Measurements from ENCODE around the gene MRPL32.

DNA sequence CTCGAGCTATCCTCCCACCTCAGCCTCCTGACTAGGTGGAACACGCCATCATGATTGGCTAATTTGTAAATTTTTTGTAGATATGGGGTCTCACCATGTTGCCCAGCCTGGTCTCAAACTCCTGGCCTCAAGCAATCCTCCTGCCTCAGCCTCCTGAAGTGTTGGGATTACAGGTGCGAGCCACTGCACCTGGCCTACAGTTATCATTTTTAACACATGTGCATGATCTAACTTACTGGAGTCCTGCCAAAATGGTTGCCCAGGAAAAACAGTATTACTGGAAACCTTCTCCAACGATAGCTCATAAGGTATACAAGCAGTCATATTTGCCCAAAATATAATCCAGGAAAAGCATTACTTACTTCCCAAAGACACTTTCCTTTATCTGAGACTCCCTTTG, 20.2 kb downstream of the MRPL32 start:
- TF ChIP-seq EGR1 (IDR thresholded peaks at IDR 0.05): no peak
- TF ChIP-seq TCF12 (IDR thresholded peaks at IDR 0.05; ENCODE audit: low read depth): no peak
- no peak for TF ChIP-seq CREB1 (IDR thresholded peaks at IDR 0.05; ENCODE audit: low read depth)
- TF ChIP-seq TEAD4 (IDR thresholded peaks at IDR 0.05): no peak
- TF ChIP-seq, protein P1, sequence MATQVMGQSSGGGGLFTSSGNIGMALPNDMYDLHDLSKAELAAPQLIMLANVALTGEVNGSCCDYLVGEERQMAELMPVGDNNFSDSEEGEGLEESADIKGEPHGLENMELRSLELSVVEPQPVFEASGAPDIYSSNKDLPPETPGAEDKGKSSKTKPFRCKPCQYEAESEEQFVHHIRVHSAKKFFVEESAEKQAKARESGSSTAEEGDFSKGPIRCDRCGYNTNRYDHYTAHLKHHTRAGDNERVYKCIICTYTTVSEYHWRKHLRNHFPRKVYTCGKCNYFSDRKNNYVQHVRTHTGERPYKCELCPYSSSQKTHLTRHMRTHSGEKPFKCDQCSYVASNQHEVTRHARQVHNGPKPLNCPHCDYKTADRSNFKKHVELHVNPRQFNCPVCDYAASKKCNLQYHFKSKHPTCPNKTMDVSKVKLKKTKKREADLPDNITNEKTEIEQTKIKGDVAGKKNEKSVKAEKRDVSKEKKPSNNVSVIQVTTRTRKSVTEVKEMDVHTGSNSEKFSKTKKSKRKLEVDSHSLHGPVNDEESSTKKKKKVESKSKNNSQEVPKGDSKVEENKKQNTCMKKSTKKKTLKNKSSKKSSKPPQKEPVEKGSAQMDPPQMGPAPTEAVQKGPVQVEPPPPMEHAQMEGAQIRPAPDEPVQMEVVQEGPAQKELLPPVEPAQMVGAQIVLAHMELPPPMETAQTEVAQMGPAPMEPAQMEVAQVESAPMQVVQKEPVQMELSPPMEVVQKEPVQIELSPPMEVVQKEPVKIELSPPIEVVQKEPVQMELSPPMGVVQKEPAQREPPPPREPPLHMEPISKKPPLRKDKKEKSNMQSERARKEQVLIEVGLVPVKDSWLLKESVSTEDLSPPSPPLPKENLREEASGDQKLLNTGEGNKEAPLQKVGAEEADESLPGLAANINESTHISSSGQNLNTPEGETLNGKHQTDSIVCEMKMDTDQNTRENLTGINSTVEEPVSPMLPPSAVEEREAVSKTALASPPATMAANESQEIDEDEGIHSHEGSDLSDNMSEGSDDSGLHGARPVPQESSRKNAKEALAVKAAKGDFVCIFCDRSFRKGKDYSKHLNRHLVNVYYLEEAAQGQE (IDR thresholded peaks at IDR 0.05; ENCODE audit: low read depth): no peak
- TF ChIP-seq EP300 (IDR thresholded peaks at IDR 0.05; ENCODE audit: borderline replicate concordance): no peak
- no peak for TF ChIP-seq FOXM1 (IDR thresholded peaks at IDR 0.05; ENCODE audit: borderline replicate concordance, low read depth)
- no peak for TF ChIP-seq ZBTB7A (IDR thresholded peaks at IDR 0.05; ENCODE audit: low read depth)
- no peak for TF ChIP-seq YY1 (IDR thresholded peaks at IDR 0.05; ENCODE audit: low read depth)
- no peak for TF ChIP-seq TAF1 (IDR thresholded peaks at IDR 0.05; ENCODE audit: low read depth)
- no peak for TF ChIP-seq RAD21 (IDR thresholded peaks at IDR 0.05; ENCODE audit: low read depth)
- no peak for TF ChIP-seq CEBPB (IDR thresholded peaks at IDR 0.05)
- TF ChIP-seq, protein P2, sequence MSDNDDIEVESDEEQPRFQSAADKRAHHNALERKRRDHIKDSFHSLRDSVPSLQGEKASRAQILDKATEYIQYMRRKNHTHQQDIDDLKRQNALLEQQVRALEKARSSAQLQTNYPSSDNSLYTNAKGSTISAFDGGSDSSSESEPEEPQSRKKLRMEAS (IDR thresholded peaks at IDR 0.05): no peak
